ENCODE measurements around the gene MRPS30. TPM values are rescaled to one million over a fixed set of nuclear protein-coding genes. Genes with fewer than 3 reads are reported as not detected.
A peak's percentile ranks its signal among the peaks of the same experiment; 100 is the strongest.
"Not testable (repeated sequence)": the region's sequence is repeated elsewhere in the genome, so short reads cannot be mapped to it uniquely, and the experiment has no call there.

The MRPS30 gene
- total RNA-seq, 1 donor = 44.8 TPM

- no peak overlapping the region for H3K4me3 ChIP-seq (ENCODE audit: low read length)
- H3K4me1 ChIP-seq (ENCODE audit: insufficient read depth, low read length) = no peaks in the 10 kb centered on the region
- H3K27me3 ChIP-seq (ENCODE audit: insufficient read depth, low read length) = no peaks in the 10 kb centered on the region
- no peaks in the 10 kb centered on the region for H3K9me3 ChIP-seq (ENCODE audit: low read depth, low read length)
Measured at GRCh38 chr5:44801992-44802391, 6.8 kb upstream of the MRPS30 start.

- no peaks in the 10 kb centered on the region for H3K27me3 ChIP-seq (ENCODE audit: insufficient read depth, low read length)
- H3K4me3 ChIP-seq (ENCODE audit: low read length) = no peak overlapping the region
- peaks cover 7% of the 10 kb centered on the region for H3K4me1 ChIP-seq (ENCODE audit: insufficient read depth, low read length)
- H3K9me3 ChIP-seq (ENCODE audit: low read depth, low read length) = no peaks in the 10 kb centered on the region
Measured at GRCh38 chr5:44806608-44807007, 2.1 kb upstream of the MRPS30 start.

GRCh38 chr5:44807269-44807668 lies 1.5 kb upstream of the MRPS30 start:
- no peaks in the 10 kb centered on the region for H3K9me3 ChIP-seq (ENCODE audit: low read depth, low read length)

GRCh38 chr5:44809215-44809955 lies 638 bp downstream of the MRPS30 start:
- Histone ChIP-seq H3K27me3 (ENCODE audit: insufficient read depth, low read length) (no peaks in the 10 kb centered on the region), H3K4me1 (ENCODE audit: insufficient read depth, low read length) (peaks cover 7% of the 10 kb centered on the region), H3K9me3 (ENCODE audit: low read depth, low read length) (no peaks in the 10 kb centered on the region), H3K4me3 (ENCODE audit: low read length) (peak overlapping the region; percentile 77)

More at GRCh38 chr5:44807269-44807668, 1.5 kb upstream of the MRPS30 start:
- Histone ChIP-seq H3K27me3 (ENCODE audit: insufficient read depth, low read length) (no peaks in the 10 kb centered on the region), H3K4me3 (ENCODE audit: low read length) (no peak overlapping the region), H3K4me1 (ENCODE audit: insufficient read depth, low read length) (peaks cover 7% of the 10 kb centered on the region)

- peaks cover 7% of the 10 kb centered on the region for H3K4me1 ChIP-seq (ENCODE audit: insufficient read depth, low read length)
- no peaks in the 10 kb centered on the region for H3K27me3 ChIP-seq (ENCODE audit: insufficient read depth, low read length)
- H3K9me3 ChIP-seq (ENCODE audit: low read depth, low read length) = no peaks in the 10 kb centered on the region
- peak overlapping the region; percentile 77 for H3K4me3 ChIP-seq (ENCODE audit: low read length)
Measured at GRCh38 chr5:44809956-44810420, 1.2 kb downstream of the MRPS30 start.

- Histone ChIP-seq H3K4me3 (ENCODE audit: low read length) (no peak overlapping the region), H3K4me1 (ENCODE audit: insufficient read depth, low read length) (peaks cover 3% of the 10 kb centered on the region), H3K9me3 (ENCODE audit: low read depth, low read length) (no peaks in the 10 kb centered on the region), H3K27me3 (ENCODE audit: insufficient read depth, low read length) (no peaks in the 10 kb centered on the region)
Measured at GRCh38 chr5:44814761-44815160, 6.0 kb downstream of the MRPS30 start.

GRCh38 chr5:44821164-44821563 lies 12.4 kb downstream of the MRPS30 start:
- Histone ChIP-seq H3K9me3 (ENCODE audit: low read depth, low read length) (no peaks in the 10 kb centered on the region), H3K27me3 (ENCODE audit: insufficient read depth, low read length) (no peaks in the 10 kb centered on the region), H3K4me1 (ENCODE audit: insufficient read depth, low read length) (no peaks in the 10 kb centered on the region), H3K4me3 (ENCODE audit: low read length) (no peak overlapping the region)

- not testable (repeated sequence) for H3K4me3 ChIP-seq (ENCODE audit: low read length); H3K4me1 ChIP-seq (ENCODE audit: insufficient read depth, low read length); H3K27me3 ChIP-seq (ENCODE audit: insufficient read depth, low read length); H3K9me3 ChIP-seq (ENCODE audit: low read depth, low read length)
Measured at GRCh38 chr5:44824662-44825061, 15.9 kb downstream of the MRPS30 start.

- Histone ChIP-seq H3K9me3 (ENCODE audit: low read depth, low read length) (no peaks in the 10 kb centered on the region), H3K4me3 (ENCODE audit: low read length) (no peak overlapping the region), H3K27me3 (ENCODE audit: insufficient read depth, low read length) (no peaks in the 10 kb centered on the region), H3K4me1 (ENCODE audit: insufficient read depth, low read length) (no peaks in the 10 kb centered on the region)
Measured at GRCh38 chr5:44827681-44828080, 18.9 kb downstream of the MRPS30 start.

- Histone ChIP-seq H3K4me3 (ENCODE audit: low read length) (no peak overlapping the region), H3K9me3 (ENCODE audit: low read depth, low read length) (no peaks in the 10 kb centered on the region), H3K4me1 (ENCODE audit: insufficient read depth, low read length) (no peaks in the 10 kb centered on the region), H3K27me3 (ENCODE audit: insufficient read depth, low read length) (no peaks in the 10 kb centered on the region)
Measured at GRCh38 chr5:44828719-44829118, 20.0 kb downstream of the MRPS30 start.

GRCh38 chr5:44830951-44831350 lies 22.2 kb downstream of the MRPS30 start:
- no peak overlapping the region for H3K4me3 ChIP-seq (ENCODE audit: low read length)
- no peaks in the 10 kb centered on the region for H3K27me3 ChIP-seq (ENCODE audit: insufficient read depth, low read length)
- H3K4me1 ChIP-seq (ENCODE audit: insufficient read depth, low read length) = no peaks in the 10 kb centered on the region
- H3K9me3 ChIP-seq (ENCODE audit: low read depth, low read length) = no peaks in the 10 kb centered on the region

GRCh38 chr5:44833249-44833648 lies 24.5 kb downstream of the MRPS30 start:
- no peaks in the 10 kb centered on the region for H3K4me1 ChIP-seq (ENCODE audit: insufficient read depth, low read length)
- H3K9me3 ChIP-seq (ENCODE audit: low read depth, low read length) = no peaks in the 10 kb centered on the region
- H3K27me3 ChIP-seq (ENCODE audit: insufficient read depth, low read length) = no peaks in the 10 kb centered on the region
- H3K4me3 ChIP-seq (ENCODE audit: low read length) = no peak overlapping the region

- no peak overlapping the region for H3K4me3 ChIP-seq (ENCODE audit: low read length)
- H3K9me3 ChIP-seq (ENCODE audit: low read depth, low read length) = no peaks in the 10 kb centered on the region
- H3K27me3 ChIP-seq (ENCODE audit: insufficient read depth, low read length) = no peaks in the 10 kb centered on the region
- H3K4me1 ChIP-seq (ENCODE audit: insufficient read depth, low read length) = no peaks in the 10 kb centered on the region
Measured at GRCh38 chr5:44835693-44836092, 26.9 kb downstream of the MRPS30 start.

- Histone ChIP-seq H3K9me3 (ENCODE audit: low read depth, low read length) (no peaks in the 10 kb centered on the region), H3K4me3 (ENCODE audit: low read length) (no peak overlapping the region)
Measured at GRCh38 chr5:44839018-44839681, 30.4 kb downstream of the MRPS30 start.

GRCh38 chr5:44842496-44843282 lies 33.9 kb downstream of the MRPS30 start:
- H3K9me3 ChIP-seq (ENCODE audit: low read depth, low read length) = no peaks in the 10 kb centered on the region
- no peaks in the 10 kb centered on the region for H3K27me3 ChIP-seq (ENCODE audit: insufficient read depth, low read length)
- no peak overlapping the region for H3K4me3 ChIP-seq (ENCODE audit: low read length)
- no peaks in the 10 kb centered on the region for H3K4me1 ChIP-seq (ENCODE audit: insufficient read depth, low read length)

More at GRCh38 chr5:44839018-44839681, 30.4 kb downstream of the MRPS30 start:
- no peaks in the 10 kb centered on the region for H3K27me3 ChIP-seq (ENCODE audit: insufficient read depth, low read length)
- H3K4me1 ChIP-seq (ENCODE audit: insufficient read depth, low read length) = no peaks in the 10 kb centered on the region

Data from mononuclear cell (primary cell).